SU-DHL-6 (cell line): ENCODE results near the gene NAV1.

ENCODE experiments used
- H2AFZ ChIP-seq: fragments of 200-600 bp; sonication (generic); 2 replicates; pipeline ENCODE4 v1.6.1; 2014; ENCODE audit warnings: low read depth, mild to moderate bottlenecking, moderate library complexity, mixed read lengths, antibody characterized with exemption, low read length; ENCODE audit not compliant: severe bottlenecking
- H3F3A ChIP-seq: fragments of 200-600 bp; shearing (Covaris generic); 2 replicates; pipeline ENCODE4 v1.6.0; 2016; ENCODE audit warnings: antibody characterized with exemption, mild to moderate bottlenecking; ENCODE audit not compliant: insufficient read depth
- H3K27ac ChIP-seq: fragments of 200-600 bp; sonication (generic); 2 replicates; pipeline ENCODE4 v1.5.1; 2016; ENCODE audit warnings: low read depth, mild to moderate bottlenecking, low read length, moderate library complexity, mixed read lengths
- H3K27me3 ChIP-seq: fragments of 200-600 bp; sonication (generic), shearing (Covaris generic); 2 replicates; pipeline ENCODE4 v1.6.0; 2014; ENCODE audit warnings: mild to moderate bottlenecking, low read length
- H3K36me3 ChIP-seq: fragments of 200-600 bp; sonication (generic); 2 replicates; pipeline ENCODE4 v1.6.1; 2014; ENCODE audit warnings: mild to moderate bottlenecking, low read length, mixed read lengths
- H3K4me2 ChIP-seq: fragments of 300-600, 200-600 bp; shearing (Covaris generic), sonication (generic); 2 replicates; pipeline ENCODE4 v1.6.0; 2014; ENCODE audit warnings: low read length, low read depth, mild to moderate bottlenecking; ENCODE audit not compliant: poor library complexity, severe bottlenecking
- H3K4me3 ChIP-seq: fragments of 200-600 bp; sonication (generic); 2 replicates; pipeline ENCODE4 v1.5.1; 2014; ENCODE audit warnings: antibody characterized with exemption, low read length, mild to moderate bottlenecking, mixed read lengths; ENCODE audit not compliant: insufficient read depth, poor library complexity, severe bottlenecking
- H3K79me2 ChIP-seq: fragments of 200-600 bp; sonication (generic); 2 replicates; pipeline ENCODE4 v1.6.1; 2014; ENCODE audit warnings: mild to moderate bottlenecking, low read length, moderate library complexity; ENCODE audit not compliant: insufficient read depth
- H3K9ac ChIP-seq: fragments of 200-600 bp; sonication (generic); 2 replicates; pipeline ENCODE4 v1.7.0; 2014; ENCODE audit warnings: mild to moderate bottlenecking, low read length
- H3K9me2 ChIP-seq: fragments of 200-600 bp; sonication (generic); replicated peaks from 2 replicates; pipeline ENCODE4 v1.6.1; 2014; ENCODE audit warnings: low read length; ENCODE audit not compliant: insufficient read depth
- H3K9me3 ChIP-seq: fragments of 200-600 bp; sonication (generic); 2 replicates; pipeline ENCODE4 v1.6.1; 2014; ENCODE audit warnings: low read length, mixed read lengths; ENCODE audit not compliant: insufficient read depth
- H4K20me1 ChIP-seq: fragments of 200-600 bp; sonication (generic); 2 replicates; pipeline ENCODE4 v1.6.1; 2014; ENCODE audit warnings: low read depth, mild to moderate bottlenecking, antibody characterized with exemption, low read length, moderate library complexity, mixed read lengths
- EZH2phosphoT487 ChIP-seq: fragments of 200-600 bp; sonication (generic), shearing (Covaris generic); conservative IDR thresholded peaks from 2 replicates; pipeline ENCODE4 v1.6.1; 2018; ENCODE audit warnings: mild to moderate bottlenecking, antibody characterized with exemption, low read length, moderate library complexity, mixed read lengths
- TF ChIP-seq, protein P1 (sequence below): fragments of 200-600 bp; sonication (generic); IDR thresholded peaks from one replicate; pipeline ENCODE4 v1.5.1; 2017; ENCODE audit warnings: antibody characterized with exemption, mild to moderate bottlenecking, low read length, moderate library complexity; ENCODE audit not compliant: insufficient read depth, poor library complexity, severe bottlenecking

The NAV1 gene

DNA sequence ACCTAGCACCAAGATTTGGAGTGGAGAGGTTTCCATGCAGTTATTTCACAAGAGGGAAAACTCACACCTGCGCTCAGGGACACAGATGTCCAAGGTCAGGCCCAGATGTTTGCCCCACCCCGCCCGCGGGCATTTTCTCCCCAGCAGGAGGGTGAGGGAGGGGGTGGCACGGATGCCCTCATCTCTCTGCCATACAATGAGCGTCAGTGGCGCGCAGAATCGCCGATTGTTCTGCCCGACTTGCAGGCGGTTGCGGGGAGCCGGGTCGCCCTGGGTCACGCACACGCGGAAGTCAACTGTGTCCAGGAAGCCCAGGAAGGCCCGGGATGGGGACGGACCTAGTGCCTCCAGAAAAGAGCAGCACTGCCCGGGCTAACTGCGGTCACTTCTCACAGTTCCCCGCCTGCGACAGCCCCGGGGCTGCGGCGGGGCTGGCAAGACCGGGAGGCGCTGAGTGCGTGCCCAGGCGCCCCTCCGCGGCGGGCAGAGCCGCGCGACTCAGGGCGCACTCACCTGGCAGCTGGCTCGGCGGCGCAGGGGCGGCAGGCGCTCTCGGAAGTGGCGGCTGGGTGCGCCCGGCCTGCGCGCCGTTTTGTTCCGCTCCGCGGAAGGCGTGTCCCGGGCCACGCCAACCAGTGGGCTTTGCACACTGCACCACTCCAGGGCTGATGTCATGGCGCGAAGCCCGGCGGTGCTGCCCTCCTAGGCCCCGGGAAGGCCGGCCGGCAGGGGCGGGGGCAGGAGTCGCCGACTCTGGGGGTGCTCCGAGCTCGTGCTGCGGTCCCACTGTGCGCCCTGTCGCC, 32.2 kb upstream of the NAV1 start, which contains the start of gene CSRP1:
Gene CSRP1, minus strand, starts transcription at position 567 of the 803 bp plus-strand sequence. CDS start 10,820 bp downstream, outside the sequence.
- Histone ChIP-seq H3K27me3 (no peaks in the 10 kb centered on the region), H2AFZ (peak within 1 kb of the TSS; percentile 74), H3K27ac (no peak within 1 kb of the TSS), H3K79me2 (no peaks in the 10 kb centered on the region), H3K9ac (peak within 1 kb of the TSS; percentile 49), H3K4me3 (peak within 1 kb of the TSS; percentile 48), H3K36me3 (no peaks in the 10 kb centered on the region), H4K20me1 (no peaks in the 10 kb centered on the region), H3K9me2 (no peaks in the 10 kb centered on the region), H3F3A (no peaks in the 10 kb centered on the region), H3K9me3 (no peaks in the 10 kb centered on the region), H3K4me2 (peak within 1 kb of the TSS; percentile 55)
- TF ChIP-seq, protein P1, sequence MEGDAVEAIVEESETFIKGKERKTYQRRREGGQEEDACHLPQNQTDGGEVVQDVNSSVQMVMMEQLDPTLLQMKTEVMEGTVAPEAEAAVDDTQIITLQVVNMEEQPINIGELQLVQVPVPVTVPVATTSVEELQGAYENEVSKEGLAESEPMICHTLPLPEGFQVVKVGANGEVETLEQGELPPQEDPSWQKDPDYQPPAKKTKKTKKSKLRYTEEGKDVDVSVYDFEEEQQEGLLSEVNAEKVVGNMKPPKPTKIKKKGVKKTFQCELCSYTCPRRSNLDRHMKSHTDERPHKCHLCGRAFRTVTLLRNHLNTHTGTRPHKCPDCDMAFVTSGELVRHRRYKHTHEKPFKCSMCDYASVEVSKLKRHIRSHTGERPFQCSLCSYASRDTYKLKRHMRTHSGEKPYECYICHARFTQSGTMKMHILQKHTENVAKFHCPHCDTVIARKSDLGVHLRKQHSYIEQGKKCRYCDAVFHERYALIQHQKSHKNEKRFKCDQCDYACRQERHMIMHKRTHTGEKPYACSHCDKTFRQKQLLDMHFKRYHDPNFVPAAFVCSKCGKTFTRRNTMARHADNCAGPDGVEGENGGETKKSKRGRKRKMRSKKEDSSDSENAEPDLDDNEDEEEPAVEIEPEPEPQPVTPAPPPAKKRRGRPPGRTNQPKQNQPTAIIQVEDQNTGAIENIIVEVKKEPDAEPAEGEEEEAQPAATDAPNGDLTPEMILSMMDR = no peak
- no peak for TF ChIP-seq EZH2phosphoT487

GRCh38 chr1:201507360-201507675, 31.6 kb upstream of the NAV1 start:
- Histone ChIP-seq H3K9me2 (no peaks in the 10 kb centered on the region), H3K9me3 (no peaks in the 10 kb centered on the region), H3F3A (no peaks in the 10 kb centered on the region), H3K4me2 (peak overlapping the region; percentile 55), H3K27me3 (no peaks in the 10 kb centered on the region), H3K36me3 (no peaks in the 10 kb centered on the region), H4K20me1 (no peaks in the 10 kb centered on the region), H3K27ac (no peak overlapping the region), H3K79me2 (no peaks in the 10 kb centered on the region), H2AFZ (peak overlapping the region; percentile 74), H3K9ac (peak overlapping the region; percentile 49), H3K4me3 (peak overlapping the region; percentile 48)
- no peak for TF ChIP-seq EZH2phosphoT487
- TF ChIP-seq, protein P1 = no peak

DNA sequence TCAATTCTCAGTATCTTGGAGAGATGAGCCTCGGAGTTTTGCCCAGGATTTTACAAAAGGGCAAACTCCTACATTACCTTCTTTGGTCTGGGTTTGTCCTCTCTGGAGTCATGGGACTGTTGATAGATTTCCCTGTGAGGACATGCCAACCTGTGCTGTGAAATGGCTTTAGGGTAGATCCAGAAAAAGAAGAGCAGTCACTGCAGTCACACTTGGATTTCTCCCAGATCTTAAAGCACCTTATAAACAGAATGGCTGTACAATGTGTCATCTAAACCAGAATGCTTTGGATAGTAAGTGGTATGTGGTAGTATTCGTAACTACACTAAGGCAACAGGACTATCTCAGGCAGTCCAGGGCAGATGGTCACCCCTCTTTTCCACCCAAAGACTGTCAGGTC, 30.1 kb upstream of the NAV1 start:
- H3K27ac ChIP-seq = no peak overlapping the region
- H3K9me3 ChIP-seq = no peaks in the 10 kb centered on the region
- TF ChIP-seq, protein P1 = no peak
- TF ChIP-seq EZH2phosphoT487 = no peak
- no peak overlapping the region for H3K9ac ChIP-seq
- no peaks in the 10 kb centered on the region for H3K36me3 ChIP-seq
- no peak overlapping the region for H3K4me3 ChIP-seq
- no peaks in the 10 kb centered on the region for H3K27me3 ChIP-seq
- no peaks in the 10 kb centered on the region for H3F3A ChIP-seq
- H3K79me2 ChIP-seq = no peaks in the 10 kb centered on the region
- no peaks in the 10 kb centered on the region for H4K20me1 ChIP-seq
- H3K9me2 ChIP-seq = no peaks in the 10 kb centered on the region
- no peak overlapping the region for H3K4me2 ChIP-seq
- no peak overlapping the region for H2AFZ ChIP-seq
